AG09319 (cell line): ENCODE data around the gene ACER1.

Experiments used
- DNase-seq: peaks from one replicate; pipeline ENCODE4 v3.0.0-alpha.2; 2010; ENCODE audit warnings: low read depth; ENCODE audit errors: extremely low read depth
- TF ChIP-seq, protein P1 (sequence below): IDR thresholded peaks from 2 replicates; pipeline ENCODE4 v1.5.1; 2011; ENCODE audit warnings: low read depth, mild to moderate bottlenecking, inconsistent platforms, low read length, moderate library complexity

ACER1 gene

DNA sequence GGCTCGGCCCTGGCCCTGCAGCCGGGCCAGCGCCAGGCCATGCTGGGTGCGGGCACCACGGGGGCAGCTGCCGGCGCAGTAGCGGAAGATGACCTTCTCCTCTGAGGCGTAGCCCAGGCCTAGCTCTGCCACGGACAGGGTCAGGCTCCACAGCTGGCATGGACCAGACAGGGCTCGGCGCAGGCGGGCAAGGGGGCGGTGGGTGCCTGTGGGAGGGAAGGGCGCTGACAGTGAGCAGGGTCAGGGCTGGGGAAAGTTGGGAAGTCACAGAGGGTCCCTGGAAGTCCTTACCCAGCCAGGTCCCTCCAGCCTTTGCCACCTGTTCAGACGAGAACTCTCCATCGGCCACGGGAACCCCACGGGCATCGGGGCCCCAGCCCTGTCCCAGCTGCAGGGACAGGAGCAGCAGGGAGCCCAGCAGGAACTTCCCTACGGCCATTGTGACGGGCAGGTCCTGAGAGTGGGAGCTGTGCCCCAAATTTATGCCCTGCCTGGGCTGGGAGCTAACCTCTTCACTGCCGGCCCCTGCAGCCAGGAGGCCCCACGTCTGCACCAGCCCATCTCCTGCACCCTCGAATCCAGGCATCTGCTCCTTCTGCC lies 42.1 kb upstream of the ACER1 start, which contains the start of gene PSPN:
Gene PSPN (minus strand): TSS at position 523 of the 600 bp plus-strand sequence. CDS start 84 bp downstream, at position 439.
- TF ChIP-seq, protein P1, sequence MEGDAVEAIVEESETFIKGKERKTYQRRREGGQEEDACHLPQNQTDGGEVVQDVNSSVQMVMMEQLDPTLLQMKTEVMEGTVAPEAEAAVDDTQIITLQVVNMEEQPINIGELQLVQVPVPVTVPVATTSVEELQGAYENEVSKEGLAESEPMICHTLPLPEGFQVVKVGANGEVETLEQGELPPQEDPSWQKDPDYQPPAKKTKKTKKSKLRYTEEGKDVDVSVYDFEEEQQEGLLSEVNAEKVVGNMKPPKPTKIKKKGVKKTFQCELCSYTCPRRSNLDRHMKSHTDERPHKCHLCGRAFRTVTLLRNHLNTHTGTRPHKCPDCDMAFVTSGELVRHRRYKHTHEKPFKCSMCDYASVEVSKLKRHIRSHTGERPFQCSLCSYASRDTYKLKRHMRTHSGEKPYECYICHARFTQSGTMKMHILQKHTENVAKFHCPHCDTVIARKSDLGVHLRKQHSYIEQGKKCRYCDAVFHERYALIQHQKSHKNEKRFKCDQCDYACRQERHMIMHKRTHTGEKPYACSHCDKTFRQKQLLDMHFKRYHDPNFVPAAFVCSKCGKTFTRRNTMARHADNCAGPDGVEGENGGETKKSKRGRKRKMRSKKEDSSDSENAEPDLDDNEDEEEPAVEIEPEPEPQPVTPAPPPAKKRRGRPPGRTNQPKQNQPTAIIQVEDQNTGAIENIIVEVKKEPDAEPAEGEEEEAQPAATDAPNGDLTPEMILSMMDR: no peak
- DNase-seq: no peak

DNA sequence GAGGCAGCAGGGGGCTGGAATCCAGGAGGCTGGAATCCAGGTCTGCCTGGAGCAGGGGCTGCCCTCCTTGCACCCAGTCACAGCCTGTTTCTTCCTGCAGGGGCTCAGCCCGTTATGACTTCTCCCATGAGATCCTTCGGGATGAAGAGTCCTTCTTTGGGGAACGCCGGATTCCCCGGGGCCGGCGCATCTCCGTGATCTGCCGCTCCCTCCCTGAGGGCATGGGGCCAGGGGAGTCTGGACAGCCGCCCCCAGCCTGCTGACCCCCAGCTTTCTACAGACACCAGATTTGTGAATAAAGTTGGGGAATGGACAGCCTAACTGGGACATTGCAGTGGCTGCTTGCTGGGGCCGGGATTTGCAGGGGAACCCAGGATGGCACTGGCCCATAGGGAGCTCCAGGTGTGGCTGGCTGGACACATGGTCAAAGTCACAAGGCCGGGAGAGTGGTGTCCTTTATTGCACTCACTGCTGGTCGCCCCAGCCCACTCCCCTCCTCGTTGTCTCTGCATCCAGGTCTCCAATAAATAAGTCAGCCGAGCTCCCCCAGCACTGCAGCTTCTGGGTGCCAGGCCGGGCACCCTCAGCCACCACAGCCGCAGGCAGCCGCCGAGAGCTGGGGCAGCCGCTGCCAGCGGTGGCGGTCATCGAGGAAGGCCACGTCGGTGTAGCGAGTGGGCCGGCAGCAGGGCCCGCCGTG lies 41.4 kb upstream of the ACER1 start:
- TF ChIP-seq, protein P1: no peak
- DNase-seq: no peak

DNA sequence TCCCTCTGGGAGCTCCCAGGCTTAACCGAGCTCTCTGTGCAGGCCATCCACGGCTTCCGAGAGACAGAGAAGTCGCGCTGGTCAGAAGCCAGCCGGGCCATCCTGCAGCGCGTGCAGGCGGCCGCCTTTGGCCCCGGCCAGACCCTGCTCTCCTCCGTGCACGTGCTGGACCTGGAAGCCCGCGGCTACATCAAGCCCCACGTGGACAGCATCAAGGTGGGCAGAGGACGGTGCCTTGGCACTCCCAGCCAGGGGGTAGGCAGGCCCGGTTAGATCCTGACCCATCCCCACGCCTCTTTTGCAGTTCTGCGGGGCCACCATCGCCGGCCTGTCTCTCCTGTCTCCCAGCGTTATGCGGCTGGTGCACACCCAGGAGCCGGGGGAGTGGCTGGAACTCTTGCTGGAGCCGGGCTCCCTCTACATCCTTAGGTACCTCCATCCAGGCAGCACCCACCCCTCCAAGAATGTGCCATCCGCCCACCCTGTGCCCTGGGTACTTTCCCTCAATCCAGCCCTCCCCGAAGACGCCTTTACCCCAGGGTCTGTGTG lies 40.8 kb upstream of the ACER1 start:
- DNase-seq: no peak
- TF ChIP-seq, protein P1: no peak

DNA sequence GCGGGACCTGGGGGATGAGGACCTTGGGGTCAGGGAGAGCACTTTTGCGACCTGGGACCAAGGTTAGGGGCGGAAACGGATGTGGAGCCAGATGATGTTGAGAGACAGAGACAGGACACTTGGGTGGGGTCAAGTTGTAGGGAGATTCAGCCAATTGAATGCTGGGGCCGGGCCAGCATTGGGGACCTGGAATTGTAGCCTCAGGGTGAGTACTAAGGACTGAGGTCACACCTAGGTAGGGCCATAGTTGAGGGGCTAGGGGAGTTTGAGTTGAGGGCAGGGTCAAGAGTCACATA lies 40.3 kb upstream of the ACER1 start:
- no peak for DNase-seq
- TF ChIP-seq, protein P1: no peak

DNA sequence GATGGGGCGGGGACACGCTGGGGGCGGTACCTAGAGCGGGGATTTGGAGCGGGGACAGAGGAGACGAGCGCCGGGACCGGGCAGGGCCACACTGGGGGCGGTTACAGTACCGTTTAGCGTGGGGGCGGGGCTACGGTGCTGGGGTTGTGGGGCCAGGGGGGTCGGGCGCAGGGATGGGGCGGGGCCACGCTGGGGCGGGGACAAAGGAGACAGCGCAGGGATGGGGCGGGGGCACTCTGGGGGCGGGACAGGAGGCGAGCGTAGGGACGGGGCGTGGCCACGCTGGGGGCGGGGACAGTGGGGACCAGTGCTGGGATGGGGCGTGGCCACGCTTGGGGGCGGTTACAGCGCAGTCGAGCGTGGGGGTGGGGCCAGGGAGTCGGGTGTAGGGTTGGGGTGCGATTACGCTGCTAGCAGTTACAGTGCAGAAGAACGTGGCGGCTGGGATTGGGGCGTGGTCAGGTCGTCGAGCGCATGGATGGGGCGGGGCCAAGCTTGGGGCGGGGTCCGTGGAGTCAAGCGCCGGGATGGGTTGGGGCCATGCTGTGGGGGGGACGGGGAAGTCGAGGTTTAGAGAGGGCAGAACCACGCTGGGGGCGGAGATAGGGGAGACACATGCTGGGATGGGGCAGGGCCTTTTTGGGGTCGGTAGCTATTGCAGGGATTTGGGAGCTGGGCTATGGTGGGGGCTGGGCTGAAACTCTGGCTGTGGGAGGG lies 39.8 kb upstream of the ACER1 start:
- DNase-seq: peak; percentile 97
- TF ChIP-seq, protein P1: no peak

DNA sequence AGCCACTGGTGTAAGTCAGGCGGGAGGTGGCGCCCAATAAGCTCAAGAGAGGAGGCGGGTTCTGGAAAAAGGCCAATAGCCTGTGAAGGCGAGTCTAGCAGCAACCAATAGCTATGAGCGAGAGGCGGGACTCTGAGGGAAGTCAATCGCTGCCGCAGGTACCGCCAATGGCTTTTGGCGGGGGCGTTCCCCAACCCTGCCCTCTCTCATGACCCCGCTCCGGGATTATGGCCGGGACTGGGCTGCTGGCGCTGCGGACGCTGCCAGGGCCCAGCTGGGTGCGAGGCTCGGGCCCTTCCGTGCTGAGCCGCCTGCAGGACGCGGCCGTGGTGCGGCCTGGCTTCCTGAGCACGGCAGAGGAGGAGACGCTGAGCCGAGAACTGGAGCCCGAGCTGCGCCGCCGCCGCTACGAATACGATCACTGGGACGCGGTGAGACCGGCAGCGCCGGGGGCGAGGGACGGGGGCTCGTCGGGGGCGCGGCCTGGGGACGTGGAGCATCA lies 39.2 kb upstream of the ACER1 start, which contains the start of gene ALKBH7:
Gene ALKBH7 (plus strand): TSS at position 201 of the 502 bp plus-strand sequence. CDS start 27 bp downstream, at position 228.
- TF ChIP-seq, protein P1: no peak
- peak; percentile 100 for DNase-seq
